NCI-H345 (cell line): ENCODE measurements around the gene CALR3.
"Not testable (repeated sequence)": the region's sequence is repeated elsewhere in the genome, so short reads cannot be mapped to it uniquely, and the experiment has no call there.

Source experiments
- DNase-seq: peaks from one replicate; lab custom pipeline; 2025; lab: John Stamatoyannopoulos, UW

The CALR3 gene

DNA sequence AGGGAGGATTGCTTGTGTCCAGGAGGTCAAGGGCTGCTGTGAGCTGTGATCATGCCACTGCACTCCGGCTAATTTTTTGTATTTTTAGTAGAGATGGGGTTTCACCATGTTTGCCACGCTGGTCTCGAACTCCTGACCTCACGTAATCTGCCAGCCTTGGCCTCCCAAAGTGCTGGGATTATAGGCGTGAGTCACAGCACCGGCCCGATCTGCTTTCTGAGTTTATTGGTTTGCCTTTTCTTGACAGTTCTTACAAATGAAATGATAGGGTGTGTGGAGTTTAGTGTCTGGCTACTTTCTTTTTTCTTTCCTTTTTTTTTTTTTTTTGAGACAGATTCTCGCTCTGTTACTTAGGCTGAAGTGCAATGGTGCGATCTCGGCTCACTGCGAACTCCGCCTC lies 1.1 kb upstream of the CALR3 start:
- no peak for DNase-seq

DNA sequence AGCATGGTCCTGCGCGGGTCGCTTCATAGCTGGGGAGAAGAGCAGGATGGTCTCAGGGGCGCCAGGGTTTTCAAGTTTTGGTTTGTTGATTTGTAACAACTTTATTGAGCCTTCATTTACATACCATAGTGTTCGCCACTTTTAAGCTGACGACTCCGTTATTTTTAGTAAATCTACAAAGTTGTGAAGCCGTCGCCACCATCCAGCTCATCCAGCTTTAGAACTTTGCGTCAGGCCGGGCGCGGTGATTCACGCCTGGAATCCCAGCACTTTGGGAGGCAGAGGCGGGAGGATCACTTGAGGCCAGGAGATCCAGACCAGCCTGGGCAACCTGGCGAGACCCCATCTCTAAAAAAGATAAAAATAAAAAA lies 631 bp upstream of the CALR3 start:
- no peak for DNase-seq

DNA sequence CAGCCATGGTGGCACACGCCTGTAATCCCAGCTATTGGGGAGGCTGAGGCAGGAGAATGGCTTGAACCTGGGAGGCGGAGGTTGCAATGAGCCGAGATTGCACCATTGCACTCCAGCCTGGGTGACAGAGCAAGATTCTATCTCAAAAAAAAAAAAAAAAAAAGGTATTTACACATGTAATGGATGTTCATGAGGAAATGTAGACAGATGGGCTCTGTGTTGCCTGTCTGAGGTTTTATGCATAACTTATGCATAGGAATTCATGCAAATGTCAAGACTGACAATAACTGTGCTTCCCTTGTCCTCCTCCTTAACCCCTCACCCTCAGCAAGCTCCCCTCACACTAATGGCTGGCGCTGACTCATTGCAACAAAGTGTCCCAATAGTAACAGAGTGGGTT lies 9.5 kb downstream of the CALR3 start:
- DNase-seq, result not testable (repeated sequence)

DNA sequence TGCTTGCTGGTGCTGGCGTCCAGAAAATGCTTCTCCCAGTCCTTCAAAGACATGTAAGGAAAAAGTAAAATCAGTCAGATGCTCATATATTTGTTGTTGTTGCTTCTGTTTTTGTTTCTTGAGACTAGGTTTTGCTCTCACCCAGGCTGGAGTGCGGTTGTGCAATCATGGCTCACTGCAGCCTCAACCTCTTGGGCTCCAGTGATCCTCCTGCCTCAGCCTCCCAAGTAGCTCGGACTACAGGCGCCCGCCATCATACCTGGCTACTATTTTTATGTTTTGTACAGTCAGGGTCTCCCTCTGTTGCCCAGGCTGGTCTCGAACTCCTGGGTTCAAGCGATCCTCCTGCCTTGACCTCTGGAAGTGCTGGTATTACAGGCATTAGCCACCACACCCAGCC lies 13.2 kb downstream of the CALR3 start:
- DNase-seq, result no peak

DNA sequence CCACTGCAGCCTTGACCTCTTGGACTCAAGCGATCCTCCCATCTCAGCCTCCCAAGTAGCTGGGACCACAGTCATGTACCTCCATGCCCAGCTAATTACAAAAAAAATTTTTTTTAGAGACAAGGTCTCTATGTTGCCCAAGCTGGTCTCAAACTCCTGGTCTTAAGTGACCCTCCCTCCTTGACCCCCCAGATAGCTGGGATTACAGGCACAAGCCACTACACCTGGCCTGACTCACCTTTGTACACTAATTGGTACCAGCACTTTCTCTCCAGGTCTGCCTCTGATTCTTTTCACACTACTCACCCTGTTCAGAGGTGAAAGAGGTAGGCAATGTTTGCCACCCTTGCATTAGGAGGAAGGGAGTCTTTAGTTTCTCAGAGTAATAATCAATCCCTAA lies 18.7 kb downstream of the CALR3 start:
- DNase-seq, result no peak

DNA sequence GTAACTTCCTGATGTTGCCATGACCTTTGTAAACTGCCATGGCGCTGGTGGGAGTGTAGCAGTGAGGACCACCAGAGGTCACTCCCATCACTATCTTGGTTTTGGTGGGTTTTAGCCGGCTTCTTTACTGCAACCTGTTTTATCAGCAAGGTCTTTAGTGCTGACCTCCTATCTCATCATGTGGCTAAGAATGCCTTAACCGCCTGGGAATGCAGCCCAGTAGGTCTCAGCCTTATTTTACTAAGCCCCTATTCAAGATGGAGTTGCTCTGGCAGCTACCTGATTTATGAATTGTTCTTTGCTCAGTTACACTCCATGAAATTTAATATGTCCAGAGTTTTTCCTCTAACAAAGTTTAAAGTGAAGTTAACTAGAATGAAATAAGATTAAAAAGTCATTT lies 19.6 kb downstream of the CALR3 start:
- DNase-seq, result no peak

DNA sequence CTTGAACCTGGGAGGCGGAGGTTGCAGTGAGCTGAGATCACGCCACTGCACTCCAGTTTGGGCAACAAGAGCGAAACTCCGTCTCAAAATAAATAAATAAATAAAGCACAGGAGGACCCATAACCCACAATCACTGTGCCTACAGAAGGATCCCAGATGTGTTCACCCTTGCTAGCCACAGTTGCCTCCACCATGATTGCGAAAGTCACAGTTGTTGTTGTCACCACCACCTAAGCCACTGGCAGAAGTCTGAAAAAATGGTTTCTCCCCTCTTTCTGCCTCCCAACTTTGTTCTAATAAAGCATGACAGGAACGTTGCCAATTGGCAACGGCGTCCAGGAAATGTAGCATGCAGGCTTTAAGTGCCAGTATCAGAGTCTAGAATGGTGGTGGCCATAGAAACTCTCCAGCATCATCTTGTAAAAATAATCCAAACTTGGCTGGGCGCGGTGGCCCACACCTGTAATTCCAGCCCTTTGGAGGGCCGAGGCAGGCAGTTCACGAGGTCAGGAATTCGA lies 22.0 kb downstream of the CALR3 start:
- DNase-seq, result no peak

DNA sequence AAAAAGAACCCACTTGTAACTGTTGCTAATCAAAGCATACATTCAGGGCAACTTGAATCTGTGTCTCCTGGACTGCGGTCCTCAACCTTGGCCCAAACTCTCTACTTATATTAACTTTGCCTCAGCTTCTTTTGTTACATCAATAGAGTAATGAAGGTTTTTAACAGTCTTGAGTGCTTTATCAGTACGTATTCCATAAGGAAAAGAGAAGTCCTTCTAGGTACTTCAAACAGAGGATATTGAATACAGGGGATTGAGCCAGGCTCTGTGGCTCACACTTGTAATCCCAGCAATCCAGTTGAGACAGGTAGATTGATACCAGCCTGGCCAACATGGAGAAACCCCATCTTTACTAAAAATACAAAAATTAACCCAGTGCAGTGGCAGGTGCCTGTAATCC lies 23.0 kb downstream of the CALR3 start:
- DNase-seq, result no peak

DNA sequence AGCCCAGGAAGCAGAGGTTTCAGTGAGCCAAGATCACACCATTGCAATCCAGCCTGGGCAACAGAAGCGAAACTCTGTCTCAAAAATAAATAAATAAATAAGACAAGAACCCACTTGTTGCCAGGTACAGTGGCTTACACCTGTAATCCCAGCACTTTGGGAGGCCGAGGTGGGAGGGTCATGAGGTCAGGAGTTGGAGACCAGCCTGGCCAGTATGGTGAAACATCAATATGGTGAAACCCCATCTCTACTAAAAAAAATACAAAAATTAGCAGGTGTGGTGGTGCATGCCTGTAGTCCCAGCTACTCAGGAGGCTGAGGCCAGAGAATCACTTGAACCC lies 23.4 kb downstream of the CALR3 start:
- DNase-seq, result not testable (repeated sequence)

DNA sequence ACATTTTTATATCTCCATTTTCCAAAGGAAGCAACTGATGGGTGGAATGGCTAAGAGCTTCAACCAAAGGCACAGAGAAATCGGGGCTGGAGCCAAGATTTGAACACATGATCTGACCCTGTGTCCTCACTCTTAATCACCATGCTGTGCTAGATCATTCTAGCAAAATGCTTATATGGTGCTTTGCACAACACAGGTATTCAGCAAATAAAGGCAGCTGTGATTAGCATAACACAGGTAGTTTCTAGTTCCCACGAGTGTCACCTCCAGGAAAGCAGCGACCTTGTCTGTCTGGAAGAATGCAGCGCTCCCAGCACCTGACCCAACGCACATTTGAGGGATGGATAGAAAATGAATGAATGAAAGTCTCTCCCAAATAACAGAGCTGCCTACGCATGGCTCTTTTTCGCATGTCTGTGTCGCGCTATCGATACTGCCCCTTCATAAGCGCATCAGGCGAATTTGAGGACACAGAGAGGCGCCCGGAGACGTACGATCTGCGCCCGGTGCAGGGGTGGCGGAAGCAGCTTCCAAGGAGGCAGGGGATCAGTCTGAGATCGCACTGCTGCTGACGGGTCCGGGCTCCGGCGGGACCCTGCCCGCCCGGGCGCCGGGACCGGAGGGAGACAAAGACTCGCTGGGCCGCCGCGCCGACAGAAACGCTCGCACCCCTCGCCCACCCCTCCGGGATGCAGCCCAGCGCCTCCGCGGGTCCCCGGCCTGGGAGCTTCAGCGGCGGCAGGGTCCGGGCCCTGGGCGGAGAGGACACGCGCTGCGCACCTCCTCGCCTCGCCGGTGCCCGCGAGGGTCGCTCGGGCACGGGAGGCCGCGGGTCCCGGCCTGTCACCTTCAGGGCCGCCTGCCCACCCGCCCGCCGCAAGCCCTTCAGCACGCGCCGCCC lies 24.8 kb downstream of the CALR3 start:
- DNase-seq, result no peak

DNA sequence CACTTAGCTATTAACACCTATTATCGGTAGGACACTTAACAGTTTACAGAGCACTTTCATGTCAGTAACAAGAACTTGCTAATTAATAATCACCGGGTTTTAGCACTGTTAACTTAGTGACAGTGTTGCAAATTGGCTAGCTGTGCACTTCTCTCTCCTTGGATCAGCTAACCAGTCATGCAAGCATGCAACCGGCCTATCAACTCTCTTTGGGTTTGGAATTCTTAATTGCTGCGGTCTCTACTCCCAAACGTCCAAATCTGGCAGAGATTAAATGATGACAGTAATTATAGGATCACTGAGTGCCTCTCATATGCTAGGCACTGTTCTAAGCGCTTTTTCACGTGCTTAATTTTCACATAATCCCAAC lies 25.4 kb downstream of the CALR3 start:
- DNase-seq, result no peak

DNA sequence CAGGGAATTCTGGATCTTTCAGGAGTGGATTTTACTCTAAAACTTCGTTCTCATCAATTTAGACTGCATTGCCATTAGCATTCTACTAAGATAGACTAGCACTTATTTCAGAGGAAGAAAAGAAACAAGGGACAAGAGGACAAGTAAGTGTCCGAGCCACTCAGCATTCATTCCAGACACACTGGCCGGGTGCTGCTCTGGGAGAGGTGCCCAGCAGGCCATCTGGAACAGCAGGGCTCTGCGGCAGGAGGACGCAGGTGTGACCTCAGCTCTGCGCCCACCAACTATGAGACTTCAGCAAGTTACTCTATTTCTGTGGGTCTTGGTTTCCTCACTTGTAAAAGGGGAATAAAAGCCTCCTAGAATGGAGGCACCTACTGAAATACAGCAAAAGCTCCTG lies 28.4 kb downstream of the CALR3 start:
- no peak for DNase-seq

DNA sequence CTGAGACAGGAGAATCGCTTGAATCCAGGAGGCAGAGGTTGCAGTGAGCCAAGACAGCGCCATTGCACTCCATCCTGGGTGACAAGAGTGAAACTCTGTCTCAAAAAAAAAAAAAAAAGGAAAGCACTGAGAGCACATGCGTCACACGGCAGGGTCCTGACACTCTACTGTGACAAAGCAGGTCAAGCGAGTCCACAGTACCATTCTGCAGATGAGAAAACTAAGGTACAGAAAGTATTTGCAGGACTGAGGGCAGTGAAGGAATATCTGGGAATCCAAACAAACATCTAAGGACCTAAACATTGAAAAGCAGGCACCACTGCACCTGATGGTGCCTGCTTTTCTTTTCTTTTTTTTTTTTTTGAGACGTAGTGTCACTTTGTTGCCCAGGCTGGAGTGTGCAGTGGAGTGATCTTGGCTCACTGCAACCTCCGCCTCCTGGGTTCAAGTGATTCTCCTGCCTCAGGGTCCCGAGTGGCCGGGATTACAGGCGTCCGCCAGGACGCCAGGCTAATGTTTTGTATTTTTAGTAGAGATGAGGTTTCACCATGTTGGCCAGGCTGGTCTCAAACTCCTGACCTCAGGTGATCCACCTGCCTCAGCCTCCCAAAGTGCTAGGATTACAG lies 29.1 kb downstream of the CALR3 start:
- not testable (repeated sequence) for DNase-seq

DNA sequence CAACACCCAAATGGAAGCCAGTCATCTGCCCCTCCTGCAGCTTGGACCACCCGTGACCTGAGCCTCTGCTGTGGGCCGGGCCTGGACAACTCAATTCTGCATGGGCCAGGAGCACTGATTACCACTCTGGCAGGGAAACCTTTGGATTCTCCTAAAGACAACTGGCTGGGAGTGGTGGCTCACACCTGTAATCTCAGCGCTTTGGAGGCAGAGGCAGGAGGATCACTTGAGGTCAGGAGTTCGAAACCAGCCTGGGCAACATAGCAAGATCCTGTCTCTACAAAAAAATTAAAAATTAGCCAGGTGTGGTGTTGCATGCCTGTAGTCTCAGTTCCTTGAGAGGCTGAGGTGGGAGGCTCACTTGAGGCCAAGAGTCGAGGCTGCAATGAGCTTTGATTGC lies 30.7 kb downstream of the CALR3 start:
- DNase-seq, result no peak

DNA sequence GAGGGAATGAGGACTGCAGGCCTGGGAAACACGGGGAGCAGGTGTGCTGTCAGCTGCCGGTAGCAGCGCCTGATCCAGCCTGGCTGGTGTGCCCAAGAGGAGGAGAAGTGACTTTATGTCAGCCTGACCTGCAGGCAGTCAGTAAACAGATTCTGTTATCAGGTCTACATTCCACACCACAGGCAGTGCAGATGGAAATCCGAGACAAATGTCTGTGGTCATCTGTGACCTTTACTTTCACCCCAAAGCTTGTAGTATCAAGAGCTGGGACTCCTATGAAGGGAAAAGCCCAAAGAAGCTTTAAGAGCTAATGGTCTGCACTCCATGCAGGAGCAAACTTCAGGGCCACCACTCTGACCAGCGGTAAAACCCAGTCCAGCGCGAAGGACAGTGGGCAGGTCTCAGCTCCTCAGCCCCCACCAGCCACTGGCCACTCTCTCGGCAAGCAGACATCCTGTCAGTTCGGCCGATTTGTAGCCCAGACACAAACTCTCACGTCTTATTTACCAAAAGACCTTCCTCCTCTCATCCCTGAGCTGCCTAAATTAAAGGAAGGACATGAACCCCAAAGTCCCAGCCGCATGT lies 31.9 kb downstream of the CALR3 start:
- no peak for DNase-seq

DNA sequence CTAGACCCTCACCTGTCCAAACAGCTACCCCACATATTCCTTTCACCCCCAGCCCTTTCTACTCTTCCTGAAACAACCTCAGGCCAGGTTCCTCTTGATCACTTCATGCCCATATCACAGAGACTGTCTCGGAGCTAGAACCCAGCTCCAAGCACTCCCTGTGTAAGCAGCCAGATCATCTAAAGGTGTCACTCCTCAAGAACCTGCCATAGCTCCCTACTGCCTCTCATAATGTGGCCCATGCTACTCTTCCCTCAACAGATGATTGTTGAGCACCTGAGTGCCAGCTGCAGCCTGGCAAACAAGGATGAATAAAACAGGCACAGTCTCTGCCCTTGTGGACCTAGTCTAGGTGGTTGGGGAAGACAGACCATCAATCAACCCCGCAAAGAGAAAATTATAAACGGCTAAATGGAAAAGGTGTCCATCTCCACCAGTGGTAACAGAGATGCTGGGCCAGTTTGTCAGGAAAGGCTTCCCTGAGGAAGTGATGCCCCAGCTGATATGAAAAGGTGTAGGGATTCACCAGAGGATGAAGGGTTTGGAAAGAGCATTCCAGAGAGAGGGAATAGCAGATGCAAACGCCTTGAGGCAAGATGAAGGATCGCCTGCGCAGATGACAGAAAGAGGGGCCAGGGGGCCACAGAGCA lies 32.5 kb downstream of the CALR3 start:
- DNase-seq, result no peak

DNA sequence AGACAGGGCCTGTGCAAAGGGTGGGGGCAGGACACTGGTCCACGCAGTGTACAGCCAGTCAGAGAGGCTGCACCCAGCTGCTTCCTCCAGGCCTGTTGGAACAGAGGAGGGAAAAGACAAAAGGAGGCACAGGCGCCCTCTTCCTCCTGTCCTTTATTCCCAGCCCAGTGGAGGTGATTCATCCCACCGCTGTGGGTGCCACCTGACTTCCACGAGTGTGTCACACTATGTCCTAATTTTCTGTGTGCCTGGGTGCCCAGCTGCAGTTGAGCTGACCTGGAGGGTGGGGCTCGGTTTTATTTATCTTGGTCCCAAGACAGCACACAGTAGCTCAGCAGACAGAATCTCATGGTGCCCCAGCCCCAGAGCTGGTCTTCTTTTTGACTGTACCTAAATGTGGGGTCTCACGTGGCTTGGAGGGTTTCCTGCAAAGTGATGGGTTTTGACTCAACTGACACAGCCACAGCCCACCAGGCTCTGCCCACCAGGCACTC lies 33.2 kb downstream of the CALR3 start:
- no peak for DNase-seq

DNA sequence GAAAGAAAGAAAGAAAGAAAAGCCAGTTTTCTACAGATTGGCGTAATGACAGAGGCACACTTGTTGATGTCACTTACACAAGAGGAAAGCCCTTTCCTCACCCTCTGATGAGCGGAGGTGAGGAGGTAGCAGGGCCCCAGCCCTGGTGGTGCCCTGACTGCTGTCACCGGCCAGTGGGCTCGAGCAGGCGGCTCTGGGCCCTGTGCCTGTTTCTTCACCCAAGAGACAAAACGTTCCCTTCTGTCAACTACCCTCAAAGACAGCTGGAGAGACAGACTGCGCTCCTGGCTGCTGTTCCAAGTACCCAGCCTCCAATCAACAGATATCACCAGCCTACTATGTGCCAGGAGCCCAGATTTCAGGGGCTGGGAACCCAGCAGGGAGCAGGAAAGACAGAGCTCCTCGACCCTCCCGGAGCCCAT lies 34.3 kb downstream of the CALR3 start:
- DNase-seq, result no peak

DNA sequence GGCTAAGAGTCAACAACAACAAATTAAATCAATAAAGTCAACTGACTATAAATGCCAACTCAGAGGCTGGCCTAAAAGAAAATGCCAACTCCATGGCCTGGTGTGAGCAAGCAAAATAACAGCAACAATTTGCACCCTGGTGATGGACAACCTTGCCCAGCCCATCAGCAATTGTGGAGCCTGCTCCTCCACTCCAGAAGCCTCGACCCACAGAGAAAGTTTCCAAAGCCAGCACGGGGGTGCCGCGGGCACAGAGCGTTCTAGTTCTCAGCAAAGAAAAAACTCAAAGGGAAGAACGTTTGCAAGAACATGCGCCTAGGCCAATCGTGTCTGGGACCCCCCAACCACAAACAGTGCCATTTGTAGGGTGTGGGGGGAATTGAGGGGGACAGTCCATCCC lies 35.5 kb downstream of the CALR3 start:
- DNase-seq, result no peak

DNA sequence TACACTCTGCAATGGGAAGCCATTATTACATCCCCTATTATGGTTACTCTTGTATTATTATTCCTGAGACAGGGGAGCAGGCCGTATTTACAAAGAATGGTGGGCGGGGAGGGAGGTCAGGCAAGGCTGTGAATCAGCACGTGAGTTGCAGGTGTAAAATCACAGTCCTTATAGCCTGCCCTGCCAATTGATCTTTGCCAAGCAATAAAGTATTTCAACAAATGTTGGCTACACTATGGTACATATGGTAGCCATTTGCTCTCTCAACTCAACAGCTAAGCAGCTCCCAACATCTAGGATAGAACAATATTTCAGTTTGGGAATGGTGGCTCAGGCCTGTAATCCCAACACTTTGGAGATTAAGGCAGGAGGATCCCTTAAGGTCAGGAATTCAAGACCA lies 36.3 kb downstream of the CALR3 start:
- DNase-seq, result no peak

DNA sequence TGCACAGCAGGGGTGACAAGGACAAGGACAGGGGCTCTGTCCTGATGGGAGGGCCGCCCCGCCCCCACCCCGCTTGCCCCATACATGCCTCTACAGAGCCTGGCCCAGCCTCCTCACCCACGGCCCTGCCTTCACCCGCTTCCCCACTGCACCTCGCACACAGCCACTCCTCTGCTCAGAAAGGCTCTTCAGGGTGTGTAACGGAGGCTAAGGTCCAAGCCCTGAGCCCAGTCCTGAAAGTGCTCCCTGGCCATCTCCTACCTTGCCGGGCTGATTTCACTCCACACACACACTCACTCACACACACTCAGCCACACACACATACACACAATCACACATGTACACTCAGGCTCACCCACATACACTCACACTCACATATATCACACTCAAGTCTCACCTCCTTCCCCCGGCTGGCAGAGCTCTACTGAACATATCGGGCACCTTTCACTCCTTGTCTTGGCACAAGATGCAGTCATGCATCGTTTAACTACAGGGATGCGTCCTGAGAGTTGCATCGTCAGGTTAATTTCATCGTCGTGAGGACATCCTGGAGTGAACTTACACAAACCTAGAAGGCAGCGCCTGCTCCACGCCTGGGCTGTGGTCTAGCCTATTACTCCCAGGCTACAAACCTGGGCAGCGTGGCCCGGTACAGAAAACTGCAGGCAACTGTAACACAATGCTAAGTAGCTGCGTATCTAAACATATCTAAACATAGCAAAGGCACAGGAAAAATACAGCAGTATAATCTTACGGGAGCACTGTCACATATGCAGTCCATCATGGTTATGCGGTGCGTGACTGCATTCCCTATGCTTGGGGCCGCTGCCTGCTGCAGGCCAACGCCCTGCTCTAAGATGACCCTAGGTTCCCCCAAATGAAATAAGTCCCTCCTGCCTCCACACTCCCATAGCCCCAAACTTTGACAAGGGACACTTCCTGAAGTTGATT lies 37.3 kb downstream of the CALR3 start:
- no peak for DNase-seq

DNA sequence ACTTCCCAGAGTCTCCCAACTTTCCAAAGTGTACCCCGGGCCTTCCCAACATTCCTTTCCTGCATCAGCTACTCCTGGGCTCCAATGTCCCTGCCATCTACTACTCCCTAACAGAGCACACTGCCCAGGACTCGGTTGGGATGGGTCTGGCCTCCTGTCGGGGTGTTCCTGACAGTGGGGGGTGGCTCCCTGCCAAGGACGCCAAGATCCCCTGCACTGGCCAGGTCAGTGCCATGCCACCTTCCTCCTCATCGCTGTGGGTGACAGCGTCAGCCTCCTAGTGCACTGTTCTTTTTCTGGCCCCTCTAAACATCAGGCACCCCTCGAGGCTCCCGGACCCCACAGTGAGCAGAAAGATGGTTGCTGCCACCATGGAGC lies 38.0 kb downstream of the CALR3 start:
- no peak for DNase-seq
